NOMO-1 treated with DMSO at 0.1 percent for 48 hours (cell line): Measurements from ENCODE around the gene ITGB1.
A peak's percentile ranks its signal among the peaks of the same experiment; 100 is the strongest.
"Not testable (repeated sequence)": the region's sequence is repeated elsewhere in the genome, so short reads cannot be mapped to it uniquely, and the experiment has no call there.

Experiments used
- DNase-seq: peaks from one replicate; lab custom pipeline; 2025; ENCODE audit not compliant: unreplicated experiment; lab: John Stamatoyannopoulos, UW

ITGB1 gene

GRCh38 chr10:32938554-32939061 is 19.4 kb downstream of the ITGB1 start:
- no peak for DNase-seq

GRCh38 chr10:32937911-32938424 is 20.1 kb downstream of the ITGB1 start:
- no peak for DNase-seq

GRCh38 chr10:32932225-32932729 is 25.8 kb downstream of the ITGB1 start:
- DNase-seq, result no peak

GRCh38 chr10:32931593-32931992 is 26.4 kb downstream of the ITGB1 start:
- DNase-seq, result no peak

GRCh38 chr10:32930036-32930435 is 28.0 kb downstream of the ITGB1 start:
- no peak for DNase-seq

GRCh38 chr10:32929634-32930033 is 28.4 kb downstream of the ITGB1 start:
- no peak for DNase-seq

GRCh38 chr10:32927750-32928149 is 30.3 kb downstream of the ITGB1 start:
- no peak for DNase-seq

- DNase-seq, result no peak
These were observed 34.2 kb downstream of the ITGB1 start for GRCh38 chr10:32923849-32924248.

- DNase-seq, result no peak
These were observed 34.9 kb downstream of the ITGB1 start for GRCh38 chr10:32923134-32923533.

GRCh38 chr10:32922170-32922569 is 35.9 kb downstream of the ITGB1 start:
- no peak for DNase-seq

- DNase-seq, result not testable (repeated sequence)
These were observed 40.2 kb downstream of the ITGB1 start for GRCh38 chr10:32917817-32918216.

GRCh38 chr10:32911285-32912016 is 46.6 kb downstream of the ITGB1 start:
- DNase-seq, result peak; percentile 5

GRCh38 chr10:32909970-32910369 is 48.1 kb downstream of the ITGB1 start:
- DNase-seq, result not testable (repeated sequence)

- no peak for DNase-seq
These were observed 48.6 kb downstream of the ITGB1 start for GRCh38 chr10:32909456-32909855.

GRCh38 chr10:32906595-32906994 is 51.4 kb downstream of the ITGB1 start:
- no peak for DNase-seq

GRCh38 chr10:32905466-32905865 is 52.6 kb downstream of the ITGB1 start:
- DNase-seq, result no peak

- DNase-seq, result no peak
These were observed 56.2 kb downstream of the ITGB1 start for GRCh38 chr10:32901815-32902214.

- DNase-seq, result not testable (repeated sequence)
These were observed 62.6 kb downstream of the ITGB1 start for GRCh38 chr10:32895200-32895968.

- DNase-seq, result no peak
These were observed 63.9 kb downstream of the ITGB1 start for GRCh38 chr10:32893916-32894664.

GRCh38 chr10:32893434-32893833 is 64.6 kb downstream of the ITGB1 start:
- DNase-seq, result no peak

- no peak for DNase-seq
These were observed 66.8 kb downstream of the ITGB1 start for GRCh38 chr10:32891261-32891660.
